Keratinocyte (primary cell): ENCODE data around the gene AKT1S1. TPM values are rescaled to one million over a fixed set of nuclear protein-coding genes. Genes with fewer than 3 reads are reported as not detected.

ENCODE experiments used
- DNase-seq: peaks from one replicate; pipeline ENCODE4 v3.0.0-alpha.2; 2011; ENCODE audit warnings: low read depth, missing footprints, low spot score
- FAIRE-seq: peaks from 2 replicates; lab custom pipeline; 2011; peaks lifted over from hg19 to GRCh38; lab: Jason Lieb, UNC
- H2AFZ ChIP-seq: 2 replicates; pipeline ENCODE4 v1.6.0; 2012; ENCODE audit warnings: low read length, control low read depth, inconsistent platforms; ENCODE audit not compliant: control insufficient read depth
- H3K27ac ChIP-seq: 2 replicates; pipeline ENCODE4 v1.5.1; 2011; ENCODE audit warnings: low read length; ENCODE audit not compliant: control insufficient read depth, insufficient read depth
- H3K27me3 ChIP-seq: 3 replicates; pipeline ENCODE4 v1.6.0; 2011; ENCODE audit warnings: low read length; ENCODE audit not compliant: control insufficient read depth, insufficient read depth; ENCODE audit errors: extremely low read depth
- H3K36me3 ChIP-seq, 2 experiments: 2 replicates in 1 of 2; 3 replicates in 1 of 2; pipeline ENCODE4 v1.5.1; 2011; ENCODE audit warnings: low read length in 2 of 2, mild to moderate bottlenecking in 1 of 2; ENCODE audit not compliant: control insufficient read depth in 2 of 2, insufficient read depth in 2 of 2; ENCODE audit errors: extremely low read depth in 1 of 2
- H3K4me1 ChIP-seq: 3 replicates; pipeline ENCODE4 v1.5.1; 2011; ENCODE audit warnings: low read length; ENCODE audit not compliant: control insufficient read depth, insufficient read depth; ENCODE audit errors: extremely low read depth
- H3K4me2 ChIP-seq: 3 replicates; pipeline ENCODE4 v1.6.0; 2011; ENCODE audit warnings: low read depth, low read length; ENCODE audit not compliant: control insufficient read depth, insufficient read depth; ENCODE audit errors: extremely low read depth
- H3K4me3 ChIP-seq, 3 experiments: fragments of 200-600 bp in 1 of 3; sonication (generic) in 1 of 3; 2 replicates in 2 of 3; 3 replicates in 1 of 3; pipeline ENCODE4 v1.5.1; 2011 to 2016; ENCODE audit warnings: low read length in 3 of 3, mild to moderate bottlenecking in 3 of 3, control low read depth in 2 of 3, inconsistent platforms in 1 of 3, low read depth in 1 of 3, mixed read lengths in 1 of 3, mixed run types in 1 of 3, moderate library complexity in 1 of 3; ENCODE audit not compliant: control insufficient read depth in 2 of 3, insufficient read depth in 2 of 3; ENCODE audit errors: extremely low read depth in 1 of 3
- H3K79me2 ChIP-seq: 2 replicates; pipeline ENCODE4 v1.6.0; 2012; ENCODE audit warnings: low read length; ENCODE audit not compliant: control insufficient read depth, insufficient read depth
- H3K9ac ChIP-seq: 3 replicates; pipeline ENCODE4 v1.6.0; 2011; ENCODE audit warnings: low read length; ENCODE audit not compliant: control insufficient read depth, insufficient read depth; ENCODE audit errors: extremely low read depth
- H3K9me1 ChIP-seq: 3 replicates; pipeline ENCODE4 v1.6.0; 2011; ENCODE audit warnings: low read length; ENCODE audit not compliant: control insufficient read depth, insufficient read depth; ENCODE audit errors: extremely low read depth
- H3K9me3 ChIP-seq: 2 replicates; pipeline ENCODE4 v1.5.1; 2012; ENCODE audit warnings: low read depth, low read length; ENCODE audit not compliant: control insufficient read depth
- H4K20me1 ChIP-seq: 3 replicates; pipeline ENCODE4 v1.6.0; 2011; ENCODE audit warnings: low read length; ENCODE audit not compliant: control insufficient read depth, insufficient read depth; ENCODE audit errors: extremely low read depth
- CTCF ChIP-seq, 3 experiments: IDR thresholded peaks in 1 of 3; conservative IDR thresholded peaks in 1 of 3; optimal IDR thresholded peaks in 1 of 3; 2 replicates in 2 of 3; 3 replicates in 1 of 3; pipeline versions ENCODE3 to v1.5.1; 2011; ENCODE audit warnings: low read length in 3 of 3, mild to moderate bottlenecking in 3 of 3, moderate library complexity in 2 of 3, control low read depth in 1 of 3, inconsistent platforms in 1 of 3; ENCODE audit not compliant: insufficient read depth in 2 of 3; ENCODE audit errors: extremely low read depth in 1 of 3
- EZH2 ChIP-seq: IDR thresholded peaks from one replicate; pipeline ENCODE4 v1.6.1; 2012; ENCODE audit warnings: inconsistent platforms, mild to moderate bottlenecking, low read length, moderate library complexity
- dilution Hi-C: fragments of 300-500 bp; cut with MboI; formaldehyde crosslinking; loops from one replicate; pipeline ENCODE4 v1.7.0; 2020; ENCODE audit warnings: low sequenced_read_pairs; ENCODE audit not compliant: extremely low pct_ligation_motif_present
- polyA plus RNA-seq, 5 experiments: library from polyadenylated mRNA; depleted of rRNA in 3 of 5; stranded (reverse) in 3 of 5; stranded (forward) in 1 of 5; unstranded in 1 of 5; fragments of >200 nt; gene quantifications; 1 replicate in 1 of 5; 2 replicates in 3 of 5; 3 replicates in 1 of 5; pipeline versions ENCODE4 v1.2.1 to v1.2.3, GENCODE V29; 2011 to 2012; ENCODE audit warnings: missing spikeins in 2 of 5, low read depth in 1 of 5, low replicate concordance in 1 of 5

AKT1S1 gene
- polyA plus RNA-seq, 1 donor (not counting 4 experiments of a cell fraction or from before 2014, with no cell fraction given) = 27.2 TPM

GRCh38 chr19:49866933-49867782, 10.0 kb downstream of the AKT1S1 start, which contains the start of gene PNKP:
PNKP (minus strand) TSS chr19:49867576; CDS start chr19:49867204, 372 bp downstream.
- no peaks in the 10 kb centered on the region for H3K27me3 ChIP-seq
- DNase-seq (no peak), FAIRE-seq (peak; percentile 76)
- H2AFZ ChIP-seq = peak within 1 kb of the TSS; percentile 90
- no peaks in the 10 kb centered on the region for H3K9me3 ChIP-seq
- peak within 1 kb of the TSS; percentile 86 for H3K9ac ChIP-seq
- H3K4me2 ChIP-seq = peak within 1 kb of the TSS; percentile 93
- peaks cover 9% of the 10 kb centered on the region for H4K20me1 ChIP-seq
- no peaks in the 10 kb centered on the region for H3K9me1 ChIP-seq
- H3K27ac ChIP-seq = peak within 1 kb of the TSS; percentile 71
- peak within 1 kb of the TSS; percentile 56 to 97 (median 90) for H3K4me3 ChIP-seq
- H3K4me1 ChIP-seq = peaks cover 26% of the 10 kb centered on the region
- TF ChIP-seq EZH2 (no peak), CTCF (optimal IDR thresholded peaks at IDR 0.05 in 1 of 3, IDR thresholded peaks at IDR 0.05 in 1 of 3, conservative IDR thresholded peaks at IDR 0.05 in 1 of 3; ENCODE audit: extremely low read depth in 1 of 3, insufficient read depth in 2 of 3, low read length in 3 of 3) (no peak)
- H3K79me2 ChIP-seq = peaks cover 37% of the 10 kb centered on the region
- dilution Hi-C loops = no loop called here
- H3K36me3 ChIP-seq = peaks cover 19 to 30% of the 10 kb centered on the region in 2 experiments

- FAIRE-seq (no peak), DNase-seq (no peak)
- no peaks in the 10 kb centered on the region for H3K9me1 ChIP-seq
- H2AFZ ChIP-seq = no peak overlapping the region
- no peak overlapping the region for H3K4me2 ChIP-seq
- peaks cover 37% of the 10 kb centered on the region for H3K79me2 ChIP-seq
- H3K4me1 ChIP-seq = peaks cover 23% of the 10 kb centered on the region
- TF ChIP-seq EZH2 = no peak
- no peak for TF ChIP-seq CTCF (optimal IDR thresholded peaks at IDR 0.05 in 1 of 3, IDR thresholded peaks at IDR 0.05 in 1 of 3, conservative IDR thresholded peaks at IDR 0.05 in 1 of 3; ENCODE audit: extremely low read depth in 1 of 3, insufficient read depth in 2 of 3, low read length in 3 of 3)
- H3K4me3 ChIP-seq = no peak overlapping the region
- H3K27me3 ChIP-seq = no peaks in the 10 kb centered on the region
- H3K9ac ChIP-seq = no peak overlapping the region
- dilution Hi-C loops = no loop called here
- no peaks in the 10 kb centered on the region for H3K9me3 ChIP-seq
- no peak overlapping the region for H3K27ac ChIP-seq
- peaks cover 9% of the 10 kb centered on the region for H4K20me1 ChIP-seq
- H3K36me3 ChIP-seq = peaks cover 16 to 32% of the 10 kb centered on the region in 2 experiments
Measured at GRCh38 chr19:49864890-49865289, 12.3 kb downstream of the AKT1S1 start.
